Putamen (tissue), 1 donor: ENCODE results near the gene TP53INP2.
"Not testable (repeated sequence)": the region's sequence is repeated elsewhere in the genome, so short reads cannot be mapped to it uniquely, and the experiment has no call there.

Experiments used
- DNase-seq: peaks from one replicate; pipeline ENCODE4 v3.0.0-alpha.2; 2016; ENCODE audit warnings: low spot score

The TP53INP2 gene

GRCh38 chr20:34722560-34722959 lies 18.4 kb downstream of the TP53INP2 start:
- not testable (repeated sequence) for DNase-seq

DNA sequence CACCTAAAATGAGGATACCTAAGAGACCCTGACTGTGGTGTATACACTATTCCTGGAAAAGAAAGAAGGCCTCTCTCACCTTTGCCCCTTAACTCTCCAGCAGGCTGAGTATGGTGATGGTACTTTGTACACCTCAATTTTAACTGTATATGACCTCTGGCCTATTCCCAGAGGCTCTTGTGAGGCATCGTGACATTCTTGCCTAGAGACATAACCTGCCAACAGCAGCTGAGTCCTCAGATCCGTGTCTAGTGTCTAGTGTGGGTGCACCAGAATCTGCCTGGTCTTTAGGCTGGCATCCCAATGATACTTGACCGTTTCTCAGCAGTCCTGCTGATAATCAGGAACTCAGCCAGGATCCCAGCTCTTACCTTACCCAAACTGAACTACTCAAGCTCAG lies 20.0 kb downstream of the TP53INP2 start:
- no peak for DNase-seq

GRCh38 chr20:34729416-34729815 lies 25.3 kb downstream of the TP53INP2 start:
- no peak for DNase-seq

DNA sequence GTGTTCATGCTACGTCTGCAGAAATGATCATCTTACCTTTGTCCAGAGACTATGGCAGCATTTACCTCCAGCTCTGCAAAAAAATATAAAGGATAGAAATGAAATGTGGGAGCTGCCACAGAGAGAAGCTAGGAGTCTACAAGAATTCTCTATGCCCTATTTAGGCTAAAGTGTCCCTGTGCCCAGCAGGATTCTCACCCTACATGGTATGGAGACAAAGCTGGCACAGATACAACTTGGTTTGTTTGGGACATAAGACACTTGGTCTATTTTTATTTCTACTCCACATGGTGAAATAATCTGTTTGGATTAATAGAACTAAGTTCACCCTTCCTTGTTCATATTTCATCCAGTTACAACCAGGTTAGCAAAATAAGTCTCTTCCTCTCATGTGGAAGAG lies 28.4 kb downstream of the TP53INP2 start:
- no peak for DNase-seq

DNA sequence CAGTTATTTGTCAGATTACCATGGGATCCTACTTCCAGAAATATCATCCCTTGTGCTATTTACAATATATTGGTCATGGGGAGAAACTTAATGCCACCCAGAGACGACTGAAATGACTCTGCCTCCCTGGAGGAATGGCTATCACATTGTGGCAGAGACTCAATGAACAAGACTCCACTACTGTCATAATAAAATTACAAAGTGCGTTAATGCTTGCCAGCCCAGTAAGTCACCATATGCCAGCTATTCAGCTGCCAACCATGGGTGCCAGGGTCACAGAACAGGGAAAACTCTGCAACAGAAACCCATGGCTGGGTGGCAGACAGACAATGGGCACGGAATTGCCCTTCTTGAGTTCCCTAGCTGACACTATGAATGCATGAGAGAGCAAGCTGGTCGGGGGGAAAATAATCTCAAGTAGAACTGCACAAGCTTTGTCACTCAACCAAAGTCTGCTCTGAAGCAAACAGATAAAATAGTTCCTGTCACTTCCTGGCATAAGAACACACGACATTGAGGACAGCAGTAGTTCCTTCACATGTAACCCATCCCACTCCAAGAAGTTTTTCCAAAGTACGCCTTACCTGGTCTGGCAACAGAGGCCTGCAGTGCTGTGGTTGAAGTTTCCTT lies 32.1 kb downstream of the TP53INP2 start:
- no peak for DNase-seq

GRCh38 chr20:34743039-34743438 lies 38.9 kb downstream of the TP53INP2 start:
- no peak for DNase-seq

GRCh38 chr20:34744340-34744739 lies 40.2 kb downstream of the TP53INP2 start:
- no peak for DNase-seq

GRCh38 chr20:34744847-34745246 lies 40.7 kb downstream of the TP53INP2 start:
- no peak for DNase-seq

DNA sequence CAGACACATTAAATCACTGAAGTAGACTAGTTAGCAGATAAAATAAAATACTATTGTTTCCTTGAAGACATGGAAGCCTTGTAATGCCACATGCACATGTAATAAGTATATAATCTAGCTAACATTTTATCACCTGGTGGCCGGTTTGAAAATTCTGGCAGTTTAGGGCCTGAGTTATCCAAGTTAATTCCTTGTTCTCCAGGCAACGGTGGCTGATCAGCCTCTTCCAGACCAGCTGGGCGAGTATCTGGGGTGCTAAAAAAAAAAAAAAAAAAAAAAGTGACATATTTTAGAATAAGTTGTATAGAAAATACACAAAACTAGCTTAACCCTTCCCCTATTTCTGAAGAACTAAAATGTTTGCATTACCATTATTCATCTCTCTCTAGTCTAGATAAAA lies 42.5 kb downstream of the TP53INP2 start:
- DNase-seq = no peak

DNA sequence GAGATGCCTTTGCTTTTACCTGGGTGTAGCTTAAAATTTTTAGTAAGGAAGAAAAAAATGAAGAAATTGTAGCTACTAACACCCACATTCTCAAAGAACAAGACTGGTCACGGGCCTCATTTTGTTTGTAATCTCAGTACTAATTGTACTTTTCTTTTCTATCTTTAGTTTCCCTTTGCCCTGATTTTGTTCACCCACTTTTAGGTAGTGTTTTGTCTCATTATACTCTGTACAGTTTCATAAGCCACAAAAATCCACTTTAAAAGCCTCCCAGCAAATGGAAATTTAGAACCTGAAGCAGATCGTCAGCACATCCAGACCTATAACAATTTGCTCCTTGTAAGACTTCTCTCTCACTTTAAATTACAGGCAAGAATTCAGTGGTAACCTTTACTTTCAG lies 43.3 kb downstream of the TP53INP2 start:
- no peak for DNase-seq

GRCh38 chr20:34748709-34749108 lies 44.6 kb downstream of the TP53INP2 start:
- no peak for DNase-seq

- DNase-seq = no peak
Measured at GRCh38 chr20:34750484-34750883, 46.3 kb downstream of the TP53INP2 start.

- DNase-seq = no peak
Measured at GRCh38 chr20:34751453-34751852, 47.3 kb downstream of the TP53INP2 start.

DNA sequence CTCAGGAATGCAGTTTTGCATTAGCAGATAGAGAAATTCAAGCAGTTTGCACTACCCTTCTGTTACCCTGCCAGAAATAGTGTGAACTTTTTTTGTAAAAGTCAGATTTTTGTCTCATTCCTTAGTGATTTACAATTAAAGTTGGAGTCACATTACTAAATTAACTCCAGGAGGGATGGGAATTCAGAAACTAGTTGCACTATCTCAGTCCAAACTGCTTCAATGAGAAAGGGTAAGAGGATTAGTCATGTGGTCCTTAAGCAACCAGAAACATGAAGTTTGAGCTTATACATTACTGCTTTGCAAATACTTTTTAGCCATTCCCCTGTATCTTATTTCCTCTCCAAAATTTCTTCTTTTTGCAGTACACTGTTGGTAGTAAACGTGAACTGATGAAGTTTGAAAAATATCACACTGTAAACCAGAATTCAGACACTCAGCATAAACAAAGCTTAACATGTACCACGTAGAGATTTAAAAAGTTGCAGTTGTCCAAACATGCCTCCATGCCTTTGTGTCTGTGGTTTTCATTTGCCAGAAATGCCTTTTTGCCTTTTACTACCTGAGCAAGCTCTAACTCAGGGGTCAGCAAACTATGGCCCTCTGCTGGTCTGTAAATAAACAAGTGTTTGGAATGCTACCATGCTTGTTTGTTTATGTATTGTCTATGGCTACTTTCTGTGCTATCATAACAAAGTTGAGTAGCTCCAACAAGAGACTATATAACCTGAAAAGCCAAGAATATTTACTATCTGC lies 49.7 kb downstream of the TP53INP2 start:
- DNase-seq = no peak

DNA sequence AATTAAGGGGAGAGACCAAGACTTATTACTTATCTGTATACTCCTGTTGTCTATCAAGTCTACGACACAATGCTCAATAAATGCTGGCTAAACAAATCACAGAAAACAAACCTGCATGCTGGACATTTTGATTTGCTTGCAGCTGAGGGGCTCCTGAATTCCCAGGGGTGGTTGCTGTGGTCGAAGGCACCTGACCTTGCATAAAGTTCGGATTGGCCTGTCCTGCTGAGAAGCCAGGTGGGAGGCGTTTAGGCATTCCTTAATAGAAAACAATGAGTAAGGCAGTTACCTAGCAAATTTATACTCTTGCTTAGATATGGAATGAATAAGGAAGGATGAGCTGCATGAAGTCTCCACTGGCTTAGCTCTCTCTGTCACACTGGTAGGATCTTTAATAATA lies 50.5 kb downstream of the TP53INP2 start:
- no peak for DNase-seq

GRCh38 chr20:34755367-34755766 lies 51.2 kb downstream of the TP53INP2 start:
- DNase-seq = no peak

- no peak for DNase-seq
Measured at GRCh38 chr20:34762031-34762555, 57.9 kb downstream of the TP53INP2 start.
